ENCODE measurements around the gene HDLBP. TPM values are rescaled to one million over a fixed set of nuclear protein-coding genes. Genes with fewer than 3 reads are reported as not detected.
A peak's percentile ranks its signal among the peaks of the same experiment; 100 is the strongest.

HDLBP gene
- total RNA-seq, 2 experiments from 2014 or later, result 259 to 266 TPM

DNA sequence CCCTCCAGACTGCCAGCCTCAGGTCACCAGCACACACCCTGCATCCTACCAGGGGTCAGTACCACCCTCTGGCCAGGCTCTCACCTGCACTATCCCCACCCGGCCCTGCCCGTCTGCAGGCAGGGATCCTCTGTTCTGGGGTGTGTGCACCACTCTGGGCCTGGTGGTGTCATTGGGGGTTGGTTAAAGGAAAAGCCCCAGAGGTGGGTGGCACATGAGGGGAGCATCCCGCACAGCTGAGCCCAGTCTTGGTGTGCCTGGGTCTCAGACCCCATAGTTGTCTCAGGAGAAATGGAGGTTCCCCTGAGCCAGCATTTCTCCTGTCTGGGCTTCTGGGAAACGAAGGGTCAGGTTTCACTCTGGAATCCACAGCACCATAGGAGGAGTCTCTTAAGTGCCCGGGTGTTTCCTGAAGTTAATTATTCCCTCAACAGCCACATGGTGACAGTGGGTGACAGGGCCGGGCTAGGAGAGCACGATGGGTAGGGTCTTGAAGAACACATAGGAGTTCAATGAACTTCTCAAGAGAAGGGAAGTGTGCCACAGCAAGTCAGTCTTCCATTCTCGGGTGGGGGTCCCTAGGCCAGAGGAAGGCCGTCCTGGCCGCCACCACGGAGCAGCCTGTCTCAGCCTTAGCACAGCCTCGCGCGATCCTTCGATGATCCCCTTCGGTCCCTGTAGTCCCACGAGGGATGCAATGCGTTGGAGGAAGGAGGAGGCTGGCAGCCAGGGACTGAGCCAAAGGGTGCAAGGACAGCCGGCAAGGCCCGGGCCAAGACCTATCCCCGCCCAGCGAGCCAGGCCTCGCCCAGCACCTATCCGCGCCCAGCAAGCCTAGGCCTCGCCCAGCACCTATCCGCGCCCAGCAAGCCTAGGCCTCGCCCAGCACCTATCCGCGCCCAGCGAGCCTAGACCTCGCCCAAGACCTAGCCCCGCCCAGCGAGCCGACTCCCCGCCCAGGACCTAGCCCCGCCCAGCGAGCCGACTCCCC lies 39.5 kb upstream of the HDLBP start:
- intact Hi-C loops (cut with micrococcal nuclease), result no loop called here
- Mint-ChIP-seq H3K27me3 (no peaks in the 10 kb centered on the region), H3K9me3 (no peaks in the 10 kb centered on the region), H3K27ac (peak overlapping the region; percentile 15), H3K36me3 (ENCODE audit: low read depth) (peaks cover 29% of the 10 kb centered on the region), H3K4me3 (peak overlapping the region; percentile 3), H3K4me1 (ENCODE audit: low read depth) (peaks cover 19% of the 10 kb centered on the region)
- ChIA-PET CTCF (no interaction called here), POLR2A (no interaction called here)
- ATAC-seq, result peak; percentile 18
- DNase-seq, result peak; percentile 77
- TF ChIP-seq, protein P1, sequence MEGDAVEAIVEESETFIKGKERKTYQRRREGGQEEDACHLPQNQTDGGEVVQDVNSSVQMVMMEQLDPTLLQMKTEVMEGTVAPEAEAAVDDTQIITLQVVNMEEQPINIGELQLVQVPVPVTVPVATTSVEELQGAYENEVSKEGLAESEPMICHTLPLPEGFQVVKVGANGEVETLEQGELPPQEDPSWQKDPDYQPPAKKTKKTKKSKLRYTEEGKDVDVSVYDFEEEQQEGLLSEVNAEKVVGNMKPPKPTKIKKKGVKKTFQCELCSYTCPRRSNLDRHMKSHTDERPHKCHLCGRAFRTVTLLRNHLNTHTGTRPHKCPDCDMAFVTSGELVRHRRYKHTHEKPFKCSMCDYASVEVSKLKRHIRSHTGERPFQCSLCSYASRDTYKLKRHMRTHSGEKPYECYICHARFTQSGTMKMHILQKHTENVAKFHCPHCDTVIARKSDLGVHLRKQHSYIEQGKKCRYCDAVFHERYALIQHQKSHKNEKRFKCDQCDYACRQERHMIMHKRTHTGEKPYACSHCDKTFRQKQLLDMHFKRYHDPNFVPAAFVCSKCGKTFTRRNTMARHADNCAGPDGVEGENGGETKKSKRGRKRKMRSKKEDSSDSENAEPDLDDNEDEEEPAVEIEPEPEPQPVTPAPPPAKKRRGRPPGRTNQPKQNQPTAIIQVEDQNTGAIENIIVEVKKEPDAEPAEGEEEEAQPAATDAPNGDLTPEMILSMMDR (IDR thresholded peaks at IDR 0.05), result no peak

GRCh38 chr2:241352227-241352626 lies 36.8 kb upstream of the HDLBP start:
- H3K27ac Mint-ChIP-seq, result peak overlapping the region; percentile 3

DNA sequence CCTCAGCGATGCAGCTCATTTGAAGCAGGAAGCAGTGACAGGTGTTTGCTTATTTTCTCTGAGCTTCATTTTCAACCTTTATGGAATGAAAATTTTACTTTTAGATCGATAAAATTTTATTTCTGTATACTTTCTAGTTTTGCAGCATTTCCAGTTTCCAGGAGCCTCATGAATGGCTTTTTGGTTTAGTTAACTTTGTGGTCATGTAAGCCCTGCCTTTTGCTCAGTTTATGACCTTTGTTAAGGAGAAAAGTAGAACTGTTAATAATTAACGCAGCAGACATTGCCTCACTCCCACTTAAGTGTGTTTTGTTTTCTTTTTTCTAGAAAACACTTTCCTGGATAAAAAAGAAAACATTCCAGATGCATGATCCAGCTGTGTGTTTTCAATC lies 36.2 kb upstream of the HDLBP start:
- H3K4me1 Mint-ChIP-seq (ENCODE audit: low read depth), result no peaks in the 10 kb centered on the region
- intact Hi-C loops (cut with micrococcal nuclease), result no loop called here
- TF ChIP-seq, protein P1 (IDR thresholded peaks at IDR 0.05), result no peak
- H3K27ac Mint-ChIP-seq, result no peak overlapping the region
- POLR2A ChIA-PET, result interaction anchor here (0.8 to 1.2 kb wide), 2 partner anchors 19 to 206 kb away, joined by 3 read pairs; no protein-coding TSS in a partner anchor
- DNase-seq, result no peak
- CTCF ChIA-PET, result interaction anchor here (0.8 kb wide), 1 partner anchor 56 kb away, joined by 3 read pairs; no protein-coding TSS in a partner anchor
- no peaks in the 10 kb centered on the region for H3K9me3 Mint-ChIP-seq
- H3K4me3 Mint-ChIP-seq, result no peak overlapping the region
- H3K27me3 Mint-ChIP-seq, result no peaks in the 10 kb centered on the region
- H3K36me3 Mint-ChIP-seq (ENCODE audit: low read depth), result peaks cover 40% of the 10 kb centered on the region
- ATAC-seq, result no peak

More at GRCh38 chr2:241352227-241352626, 36.8 kb upstream of the HDLBP start:
- TF ChIP-seq, protein P1 (IDR thresholded peaks at IDR 0.05), result no peak
- H3K27me3 Mint-ChIP-seq, result no peaks in the 10 kb centered on the region
- POLR2A ChIA-PET, result interaction anchor here (0.6 kb wide), 1 partner anchor 235 kb away, joined by 3 read pairs; no protein-coding TSS in a partner anchor
- H3K9me3 Mint-ChIP-seq, result no peaks in the 10 kb centered on the region
- CTCF ChIA-PET, result no interaction called here
- intact Hi-C loops (cut with micrococcal nuclease), result no loop called here
- H3K4me3 Mint-ChIP-seq, result no peak overlapping the region
- H3K4me1 Mint-ChIP-seq (ENCODE audit: low read depth), result peaks cover 3% of the 10 kb centered on the region
- DNase-seq (no peak), ATAC-seq (no peak)
- H3K36me3 Mint-ChIP-seq (ENCODE audit: low read depth), result peaks cover 36% of the 10 kb centered on the region

GRCh38 chr2:241350878-241351639 lies 35.6 kb upstream of the HDLBP start:
- H3K4me3 Mint-ChIP-seq, result no peak overlapping the region
- H3K36me3 Mint-ChIP-seq (ENCODE audit: low read depth), result peaks cover 42% of the 10 kb centered on the region
- H3K4me1 Mint-ChIP-seq (ENCODE audit: low read depth), result no peaks in the 10 kb centered on the region
- POLR2A ChIA-PET, result interaction anchor here (0.8 to 1.2 kb wide), 2 partner anchors 18 to 205 kb away, joined by 3 read pairs; no protein-coding TSS in a partner anchor
- H3K27ac Mint-ChIP-seq, result peak overlapping the region; percentile 0
- CTCF ChIA-PET, result interaction anchor here (0.8 kb wide), 1 partner anchor 55 kb away, joined by 3 read pairs; no protein-coding TSS in a partner anchor
- intact Hi-C loops (cut with micrococcal nuclease), result no loop called here
- no peaks in the 10 kb centered on the region for H3K9me3 Mint-ChIP-seq
- ATAC-seq (no peak), DNase-seq (no peak)
- TF ChIP-seq, protein P1 (IDR thresholded peaks at IDR 0.05), result no peak
- H3K27me3 Mint-ChIP-seq, result no peaks in the 10 kb centered on the region

Measured in activated CD8-positive, alpha-beta T cell treated with anti-CD3 and anti-CD28 coated beads for 36 hours (primary cell).